Measurements from ENCODE around the gene ETV5. TPM values are rescaled to one million over a fixed set of nuclear protein-coding genes. Genes with fewer than 3 reads are reported as not detected.

ETV5 gene
- total RNA-seq, 3 donors from 2014 or later (not counting 1 experiment from before 2014, with no cell fraction given): 3.0 to 5.3 (median 4.6) TPM

DNA sequence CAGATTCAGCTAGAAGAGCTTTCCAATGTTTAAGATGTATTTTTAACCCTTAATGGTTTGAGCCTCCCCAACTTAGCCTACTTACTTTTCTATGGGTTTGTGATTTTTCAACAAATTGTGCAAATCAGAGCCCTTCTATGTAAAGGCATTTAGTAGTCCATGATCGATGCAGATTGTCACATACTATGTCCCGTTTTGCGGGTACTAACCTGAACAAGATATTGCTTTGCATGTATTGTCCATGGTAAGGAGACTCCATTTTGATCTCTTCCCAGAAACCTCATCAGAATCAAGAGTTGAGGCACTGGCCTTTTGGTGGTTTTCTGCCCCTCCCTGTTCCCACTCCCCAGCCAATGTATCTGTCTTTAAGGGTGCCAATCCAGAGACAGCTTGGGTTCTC is 60.8 kb downstream of the ETV5 start:
- Histone ChIP-seq H3K4me3 (ENCODE audit: low read length) (no peak overlapping the region), H3K27ac (ENCODE audit: low read length) (no peak overlapping the region), H3K4me1 (ENCODE audit: control insufficient read depth, insufficient read depth, low read length) (no peaks in the 10 kb centered on the region), H3K27me3 (ENCODE audit: control insufficient read depth, insufficient read depth, low read length) (no peaks in the 10 kb centered on the region), H3K9me3 (ENCODE audit: control insufficient read depth, insufficient read depth, low read length) (no peaks in the 10 kb centered on the region), H3K36me3 (ENCODE audit: control insufficient read depth, insufficient read depth, low read length) (no peaks in the 10 kb centered on the region)
- intact Hi-C loops (cut with micrococcal nuclease): no loop called here
- Mint-ChIP-seq H3K9me3 (no peaks in the 10 kb centered on the region), H3K4me1 (no peaks in the 10 kb centered on the region), H3K4me3 (no peak overlapping the region), H3K36me3 (no peaks in the 10 kb centered on the region), H3K27me3 (ENCODE audit: low read depth in 2 of 2) (peaks cover 29 to 54% of the 10 kb centered on the region in 2 donors), H3K27ac (no peak overlapping the region)
- DNase-seq (no peak), ATAC-seq (no peak)
- no peak for TF ChIP-seq CTCF (IDR thresholded peaks at IDR 0.05)
- 97% methylated on average over 3 of the region's 3 CpGs for WGBS (ENCODE audit: insufficient coverage)

- DNase-seq (no peak), ATAC-seq (no peak)
- Mint-ChIP-seq H3K36me3 (no peaks in the 10 kb centered on the region), H3K9me3 (no peaks in the 10 kb centered on the region), H3K4me3 (no peak overlapping the region), H3K27ac (no peak overlapping the region), H3K4me1 (no peaks in the 10 kb centered on the region), H3K27me3 (ENCODE audit: low read depth in 2 of 2) (peaks cover 31 to 57% of the 10 kb centered on the region in 2 donors)
- 83% methylated on average over 5 of the region's 5 CpGs for WGBS (ENCODE audit: insufficient coverage)
- no peak for TF ChIP-seq CTCF (IDR thresholded peaks at IDR 0.05)
- Histone ChIP-seq H3K36me3 (ENCODE audit: control insufficient read depth, insufficient read depth, low read length) (no peaks in the 10 kb centered on the region), H3K9me3 (ENCODE audit: control insufficient read depth, insufficient read depth, low read length) (no peaks in the 10 kb centered on the region), H3K4me1 (ENCODE audit: control insufficient read depth, insufficient read depth, low read length) (no peaks in the 10 kb centered on the region), H3K27ac (ENCODE audit: low read length) (no peak overlapping the region), H3K4me3 (ENCODE audit: low read length) (no peak overlapping the region), H3K27me3 (ENCODE audit: control insufficient read depth, insufficient read depth, low read length) (no peaks in the 10 kb centered on the region)
- intact Hi-C loops (cut with micrococcal nuclease): no loop called here
These were observed 62.1 kb downstream of the ETV5 start for GRCh38 chr3:186046838-186047237.

- intact Hi-C loops (cut with micrococcal nuclease): no loop called here
- Histone ChIP-seq H3K27me3 (ENCODE audit: control insufficient read depth, insufficient read depth, low read length) (no peaks in the 10 kb centered on the region), H3K36me3 (ENCODE audit: control insufficient read depth, insufficient read depth, low read length) (no peaks in the 10 kb centered on the region), H3K4me3 (ENCODE audit: low read length) (no peak overlapping the region), H3K9me3 (ENCODE audit: control insufficient read depth, insufficient read depth, low read length) (no peaks in the 10 kb centered on the region), H3K4me1 (ENCODE audit: control insufficient read depth, insufficient read depth, low read length) (no peaks in the 10 kb centered on the region), H3K27ac (ENCODE audit: low read length) (no peak overlapping the region)
- TF ChIP-seq CTCF (IDR thresholded peaks at IDR 0.05): no peak
- ATAC-seq (no peak), DNase-seq (no peak)
- Mint-ChIP-seq H3K4me3 (no peak overlapping the region), H3K36me3 (no peaks in the 10 kb centered on the region), H3K4me1 (no peaks in the 10 kb centered on the region), H3K27ac (no peak overlapping the region), H3K9me3 (no peaks in the 10 kb centered on the region), H3K27me3 (ENCODE audit: low read depth in 2 of 2) (peaks cover 35 to 45% of the 10 kb centered on the region in 2 donors)
- 86% methylated on average over 12 of the region's 12 CpGs for WGBS (ENCODE audit: insufficient coverage)
These were observed 63.9 kb downstream of the ETV5 start for GRCh38 chr3:186044968-186045367.

DNA sequence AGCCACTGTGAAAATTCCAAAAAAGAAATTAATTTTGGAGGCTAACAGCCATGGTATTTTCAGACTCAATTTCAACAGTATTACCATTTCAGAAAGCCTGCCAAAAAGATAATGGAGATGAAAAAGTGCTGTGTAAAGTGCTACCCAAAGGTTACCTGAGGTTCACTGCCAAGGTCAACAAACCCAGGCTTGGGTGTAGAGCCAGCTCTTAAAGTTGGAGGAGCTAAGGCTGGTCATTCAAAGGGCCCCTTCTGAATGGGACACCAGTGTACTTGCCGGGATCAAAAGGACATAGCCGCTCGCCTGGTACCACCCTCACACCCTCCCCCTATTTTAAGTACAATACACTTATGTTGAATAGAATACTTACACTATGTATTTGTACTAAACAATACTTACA is 64.5 kb downstream of the ETV5 start:
- no peaks in the 10 kb centered on the region for H3K9me3 ChIP-seq (ENCODE audit: control insufficient read depth, insufficient read depth, low read length)
- 93% methylated on average over 2 of the region's 3 CpGs for WGBS (ENCODE audit: insufficient coverage)
- no peak overlapping the region for H3K4me3 ChIP-seq (ENCODE audit: low read length)
- no peaks in the 10 kb centered on the region for H3K27me3 ChIP-seq (ENCODE audit: control insufficient read depth, insufficient read depth, low read length)
- Mint-ChIP-seq H3K27ac (no peak overlapping the region), H3K36me3 (no peaks in the 10 kb centered on the region), H3K9me3 (no peaks in the 10 kb centered on the region), H3K4me1 (no peaks in the 10 kb centered on the region), H3K4me3 (no peak overlapping the region), H3K27me3 (ENCODE audit: low read depth in 2 of 2) (peaks cover 37 to 50% of the 10 kb centered on the region in 2 donors)
- DNase-seq (no peak), ATAC-seq (no peak)
- TF ChIP-seq CTCF (IDR thresholded peaks at IDR 0.05): no peak
- H3K27ac ChIP-seq (ENCODE audit: low read length): no peak overlapping the region
- H3K36me3 ChIP-seq (ENCODE audit: control insufficient read depth, insufficient read depth, low read length): no peaks in the 10 kb centered on the region
- no peaks in the 10 kb centered on the region for H3K4me1 ChIP-seq (ENCODE audit: control insufficient read depth, insufficient read depth, low read length)
- intact Hi-C loops (cut with micrococcal nuclease): no loop called here

Measured in natural killer cell (primary cell).